K562 (cell line): ENCODE results near the gene LTO1. TPM values are rescaled to one million over a fixed set of nuclear protein-coding genes. Genes with fewer than 3 reads are reported as not detected.

Experiments used
- CBFA2T3 ChIP-seq: fragments of 450-650 bp; IDR thresholded peaks from 2 replicates; pipeline ENCODE4 v1.6.1; 2017
- ETS1 ChIP-seq: conservative IDR thresholded peaks from 2 replicates; pipeline ENCODE4 v1.6.1; 2011; ENCODE audit warnings: low read depth, mild to moderate bottlenecking, low read length; ENCODE audit not compliant: control insufficient read depth
- FOXA1 ChIP-seq: fragments of 450-650 bp; IDR thresholded peaks from 2 replicates; pipeline ENCODE4 v1.6.1; 2016; ENCODE audit warnings: mild to moderate bottlenecking, borderline replicate concordance
- GTF2F1 ChIP-seq: IDR thresholded peaks from 2 replicates; pipeline ENCODE4 v1.6.1; 2011; ENCODE audit warnings: low read depth, low read length, improper control_type of control experiment
- KDM5B ChIP-seq: fragments of 200-600 bp; sonication (generic); IDR thresholded peaks from 2 replicates; pipeline ENCODE4 v1.6.1; 2012; ENCODE audit warnings: low read depth, mild to moderate bottlenecking, moderate library complexity, low read length, control low read depth, inconsistent platforms; ENCODE audit not compliant: insufficient replicate concordance
- MAZ ChIP-seq, 2 experiments: fragments of 450-650 bp in 1 of 2; sonication (generic) in 1 of 2; formaldehyde crosslinking; IDR thresholded peaks in 1 of 2; conservative IDR thresholded peaks in 1 of 2; 2 replicates each; pipeline versions ENCODE4 v1.4.0 to v1.5.0; 2020; ENCODE audit warnings: mild to moderate bottlenecking in 1 of 2, missing genetic modification reagents in 1 of 2
- MTA2 ChIP-seq: fragments of 450-650 bp; IDR thresholded peaks from 2 replicates; pipeline ENCODE4 v1.6.1; 2016; ENCODE audit warnings: low read depth
- NBN ChIP-seq: fragments of 450-650 bp; IDR thresholded peaks from 2 replicates; pipeline ENCODE4 v1.6.1; 2016; ENCODE audit warnings: low read depth, mild to moderate bottlenecking
- NFXL1 ChIP-seq: fragments of 450-650 bp; formaldehyde crosslinking; IDR thresholded peaks from 2 replicates; pipeline ENCODE4 v1.4.0; 2021; ENCODE audit warnings: mild to moderate bottlenecking
- NR2C1 ChIP-seq, 2 experiments: fragments of 450-650 bp; IDR thresholded peaks; 2 replicates each; pipeline ENCODE4 v1.6.1; 2017; ENCODE audit warnings: mild to moderate bottlenecking in 2 of 2, antibody characterized with exemption in 1 of 2, inconsistent platforms in 1 of 2, missing compliant biosample characterization in 1 of 2, missing genetic modification characterization in 1 of 2
- POLR3A ChIP-seq: IDR thresholded peaks from 2 replicates; pipeline ENCODE4 v1.6.1; 2011; ENCODE audit warnings: borderline replicate concordance, mild to moderate bottlenecking, moderate library complexity; ENCODE audit not compliant: insufficient read length, insufficient read depth; ENCODE audit errors: extremely low read depth
- SREBF1 ChIP-seq: fragments of 150-350 bp; IDR thresholded peaks from 2 replicates; pipeline ENCODE4 v1.6.1; 2014; ENCODE audit warnings: antibody characterized with exemption, low read depth, low read length, borderline replicate concordance
- ZBTB12 ChIP-seq: fragments of 250-450 bp; sonication (Bioruptor Pico); IDR thresholded peaks from 2 replicates; pipeline ENCODE4 v1.4.0; 2020
- ZHX1 ChIP-seq: fragments of 150-350 bp; conservative IDR thresholded peaks from 2 replicates; pipeline ENCODE4 v1.6.1; 2014; ENCODE audit warnings: low read length
- ZMIZ1 ChIP-seq, 2 experiments: fragments of 150-350 bp in 1 of 2; IDR thresholded peaks; 2 replicates each; pipeline ENCODE4 v1.6.1; 2012 to 2016; ENCODE audit warnings: low read depth in 2 of 2, low read length in 2 of 2, mild to moderate bottlenecking in 1 of 2, moderate library complexity in 1 of 2
- ZNF133 ChIP-seq: fragments of 250-450 bp; sonication (Bioruptor Pico); IDR thresholded peaks from 2 replicates; pipeline ENCODE4 v1.4.0; 2020; ENCODE audit warnings: mild to moderate bottlenecking
- ZNF311 ChIP-seq: fragments of 250-450 bp; sonication (Bioruptor Pico); IDR thresholded peaks from 2 replicates; pipeline ENCODE4 v1.4.0; 2020; ENCODE audit warnings: mild to moderate bottlenecking, moderate library complexity
- ZSCAN29 ChIP-seq: fragments of 450-650 bp; IDR thresholded peaks from 2 replicates; pipeline ENCODE4 v1.6.1; 2017
- polyA plus RNA-seq, 8 experiments: library from polyadenylated mRNA; depleted of rRNA in 4 of 8; stranded (reverse) in 5 of 8; unstranded in 3 of 8; fragments of >200 nt; fragmentation: Nextera tagmentation in 2 of 8; fragmentation: Illumina TruSeq in 1 of 8; extraction: Ambion mirVana in 2 of 8; extraction: Trizol in 1 of 8; gene quantifications; 2 replicates each; pipeline versions ENCODE4 v1.2.1 to v1.2.3, GENCODE V29; 2011 to 2014; ENCODE audit warnings: inconsistent platforms in 1 of 8, missing spikeins in 1 of 8
- total RNA-seq, 7 experiments: library from RNA; depleted of rRNA in 6 of 7; stranded (reverse); fragments of >200 nt in 6 of 7; fragmentation: Illumina TruSeq in 2 of 7; extraction: Trizol in 2 of 7; gene quantifications; 2 replicates each; pipeline versions ENCODE4 v1.2.1 to v1.2.3, GENCODE V29; 2011 to 2021; ENCODE audit warnings: low replicate concordance in 1 of 7

Gene LTO1
- total and polyA plus RNA-seq, 9 of the 15 experiments (the other 6 are each of a cell fraction or from before 2014, with no cell fraction given): 2.6 to 43.4 (median 19.1) TPM

- TF ChIP-seq ZBTB12 (CRISPR knock-in tag): no peak
- TF ChIP-seq NFXL1 (CRISPR knock-in tag): no peak
- peak; percentile 34; the same call in 1 of the 2 replicates for TF ChIP-seq ETS1
- TF ChIP-seq SREBF1: no peak
- no peak for TF ChIP-seq POLR3A
- no peak for TF ChIP-seq ZHX1
- no peak for TF ChIP-seq ZNF133
- TF ChIP-seq GTF2F1: no peak
- TF ChIP-seq ZMIZ1 (IDR thresholded peaks at IDR 0.05; ENCODE audit: low read depth in 2 of 2, low read length in 2 of 2): peak in 1 of 2 experiments; percentile 25; a peak in 1 of 4 replicates
- no peak for TF ChIP-seq CBFA2T3
- TF ChIP-seq MAZ (CRISPR knock-in tag; conservative IDR thresholded peaks at IDR 0.05 in 1 of 2, IDR thresholded peaks at IDR 0.05 in 1 of 2): peak; percentile 58 to 83; a peak in 2 of 4 replicates
- TF ChIP-seq ZSCAN29: peak; percentile 44; the same call in 1 of the 2 replicates
- TF ChIP-seq ZNF311 (CRISPR knock-in tag): no peak
- TF ChIP-seq NR2C1 (IDR thresholded peaks at IDR 0.05): no peak
- TF ChIP-seq NR2C1 (tag; IDR thresholded peaks at IDR 0.05): no peak
- 0 out of 2 replicates have a peak, but pooled peaks have one; percentile 68 for TF ChIP-seq NBN
- TF ChIP-seq FOXA1: no peak
- TF ChIP-seq MTA2: no peak
- peak; percentile 44 for TF ChIP-seq KDM5B
Measured at GRCh38 chr11:69674886-69675714, at the start of gene LTO1 (continued).
